OCI-LY1 (cell line): ENCODE data around the gene ARPIN.

Experiments
- H2AFZ ChIP-seq: fragments of 200-600 bp; sonication (generic), shearing (Covaris generic); 2 replicates; pipeline ENCODE4 v1.6.0; 2014; ENCODE audit warnings: antibody characterized with exemption, mild to moderate bottlenecking, low read length
- H3F3A ChIP-seq: fragments of 200-600 bp; sonication (generic), shearing (Covaris generic); 2 replicates; pipeline ENCODE4 v1.6.0; 2014; ENCODE audit warnings: mild to moderate bottlenecking, antibody characterized with exemption, low read length, moderate library complexity; ENCODE audit not compliant: insufficient read depth
- H3K27ac ChIP-seq: fragments of 200-600 bp; sonication (generic); 2 replicates; pipeline ENCODE4 v1.5.1; 2014; ENCODE audit warnings: low read length, mixed run types, mild to moderate bottlenecking, low read depth; ENCODE audit not compliant: poor library complexity, severe bottlenecking
- H3K27me3 ChIP-seq: fragments of 200-600 bp; sonication (generic); 2 replicates; pipeline ENCODE4 v1.6.0; 2014; ENCODE audit warnings: antibody characterized with exemption, mild to moderate bottlenecking, low read length, moderate library complexity; ENCODE audit not compliant: insufficient read depth
- H3K36me3 ChIP-seq: fragments of 200-600 bp; sonication (generic); 2 replicates; pipeline ENCODE4 v1.6.1; 2014; ENCODE audit warnings: mild to moderate bottlenecking, antibody characterized with exemption, low read length, moderate library complexity, mixed read lengths; ENCODE audit not compliant: insufficient read depth
- H3K4me1 ChIP-seq: fragments of 200-600 bp; sonication (generic); 2 replicates; pipeline ENCODE4 v1.5.1; 2014; ENCODE audit warnings: mild to moderate bottlenecking, low read length, moderate library complexity; ENCODE audit not compliant: insufficient read depth, severe bottlenecking
- H3K4me2 ChIP-seq: fragments of 200-600 bp; sonication (generic), shearing (Covaris generic); 2 replicates; pipeline ENCODE4 v1.6.1; 2014; ENCODE audit warnings: low read length
- H3K4me3 ChIP-seq: fragments of 200-600 bp; sonication (generic); 2 replicates; pipeline ENCODE4 v1.5.1; 2014; ENCODE audit warnings: low read length, low read depth, mild to moderate bottlenecking, mixed read lengths; ENCODE audit not compliant: poor library complexity, severe bottlenecking
- H3K79me2 ChIP-seq: fragments of 200-600 bp; shearing (Covaris generic); 2 replicates; pipeline ENCODE4 v1.6.1; 2016; ENCODE audit warnings: mixed run types, low read length, mixed read lengths; ENCODE audit not compliant: insufficient read depth
- H3K9ac ChIP-seq: fragments of 200-600 bp; sonication (generic), shearing (Covaris generic); 2 replicates; pipeline ENCODE4 v1.6.1; 2014; ENCODE audit warnings: mild to moderate bottlenecking, low read length, mixed read lengths
- H3K9me2 ChIP-seq: fragments of 200-600 bp; sonication (generic), shearing (Covaris generic); 2 replicates; pipeline ENCODE4 v1.6.1; 2014; ENCODE audit warnings: low read depth, mild to moderate bottlenecking, low read length, mixed read lengths
- H3K9me3 ChIP-seq: fragments of 200-600 bp; shearing (Covaris generic); 2 replicates; pipeline ENCODE4 v1.6.1; 2014; ENCODE audit warnings: low read length, mixed read lengths
- H4K20me1 ChIP-seq: fragments of 200-600 bp; sonication (generic), shearing (Covaris generic); 2 replicates; pipeline ENCODE4 v1.6.0; 2016; ENCODE audit warnings: mild to moderate bottlenecking, low read length; ENCODE audit not compliant: insufficient read depth
- CTCF ChIP-seq: fragments of 200-600 bp; sonication (generic), shearing (Covaris generic); IDR thresholded peaks from 2 replicates; pipeline ENCODE4 v1.5.1; 2017; ENCODE audit warnings: mild to moderate bottlenecking, antibody characterized with exemption, low read length, moderate library complexity, mixed read lengths
- EZH2 ChIP-seq: fragments of 200-600 bp; sonication (generic), shearing (Covaris generic); IDR thresholded peaks from 2 replicates; pipeline ENCODE4 v1.8.0; 2017; ENCODE audit warnings: borderline replicate concordance, mixed run types, mild to moderate bottlenecking, antibody characterized with exemption, low read length, moderate library complexity, mixed read lengths

ARPIN gene

GRCh38 chr15:89848970-89849292 is 63.8 kb downstream of the ARPIN start:
- H3K79me2 ChIP-seq, result no peaks in the 10 kb centered on the region
- no peak overlapping the region for H3K9ac ChIP-seq
- no peaks in the 10 kb centered on the region for H3F3A ChIP-seq
- TF ChIP-seq CTCF (no peak), EZH2 (no peak)
- H3K27ac ChIP-seq, result no peak overlapping the region
- H3K4me3 ChIP-seq, result no peak overlapping the region
- peaks cover 13% of the 10 kb centered on the region; the same call in 1 of the 2 replicates for H3K36me3 ChIP-seq
- H3K27me3 ChIP-seq, result no peaks in the 10 kb centered on the region
- H3K4me2 ChIP-seq, result no peak overlapping the region
- H4K20me1 ChIP-seq, result no peaks in the 10 kb centered on the region
- peaks cover 5% of the 10 kb centered on the region for H3K4me1 ChIP-seq
- no peaks in the 10 kb centered on the region for H3K9me2 ChIP-seq
- H2AFZ ChIP-seq, result no peak overlapping the region
- H3K9me3 ChIP-seq, result no peaks in the 10 kb centered on the region

GRCh38 chr15:89847101-89847500 is 65.7 kb downstream of the ARPIN start:
- Histone ChIP-seq H3K79me2 (no peaks in the 10 kb centered on the region), H3F3A (no peaks in the 10 kb centered on the region), H3K4me1 (peaks cover 5% of the 10 kb centered on the region), H3K9me2 (no peaks in the 10 kb centered on the region), H3K36me3 (peaks cover 13% of the 10 kb centered on the region; the same call in 1 of the 2 replicates), H3K4me3 (no peak overlapping the region), H3K27me3 (no peaks in the 10 kb centered on the region), H3K4me2 (no peak overlapping the region), H3K9me3 (no peaks in the 10 kb centered on the region), H2AFZ (no peak overlapping the region), H3K9ac (no peak overlapping the region), H3K27ac (no peak overlapping the region), H4K20me1 (no peaks in the 10 kb centered on the region)
- TF ChIP-seq CTCF (no peak), EZH2 (no peak)

GRCh38 chr15:89845305-89845893 is 67.4 kb downstream of the ARPIN start:
- H3K9me3 ChIP-seq, result no peaks in the 10 kb centered on the region
- H3K4me3 ChIP-seq, result no peak overlapping the region
- no peaks in the 10 kb centered on the region for H3K9me2 ChIP-seq
- TF ChIP-seq EZH2 (no peak), CTCF (no peak)
- no peak overlapping the region for H3K27ac ChIP-seq
- H3K9ac ChIP-seq, result no peak overlapping the region
- H3F3A ChIP-seq, result no peaks in the 10 kb centered on the region
- peaks cover 9% of the 10 kb centered on the region; the same call in 1 of the 2 replicates for H3K36me3 ChIP-seq
- H3K27me3 ChIP-seq, result no peaks in the 10 kb centered on the region
- H4K20me1 ChIP-seq, result no peaks in the 10 kb centered on the region
- no peak overlapping the region for H3K4me2 ChIP-seq
- no peak overlapping the region for H2AFZ ChIP-seq
- H3K79me2 ChIP-seq, result no peaks in the 10 kb centered on the region
- H3K4me1 ChIP-seq, result no peaks in the 10 kb centered on the region
